Mucosa of gallbladder (tissue), 1 donor: ENCODE results near the gene TMEM92. TPM values are rescaled to one million over a fixed set of nuclear protein-coding genes. Genes with fewer than 3 reads are reported as not detected.
"Not testable (repeated sequence)": the region's sequence is repeated elsewhere in the genome, so short reads cannot be mapped to it uniquely, and the experiment has no call there.

Experiments used
- DNase-seq: peaks from one replicate; pipeline ENCODE4 v3.0.0-alpha.2; 2020; ENCODE audit warnings: low spot score
- total RNA-seq: library from RNA; stranded (reverse); gene quantifications from one replicate; pipeline ENCODE4 v1.2.1, GENCODE V29; 2021
- donor health status: DM: no; HTN: no; CAD: no.

TMEM92 gene
- total RNA-seq, 1 donor from 2014 or later, result 27.2 TPM

GRCh38 chr17:50262001-50262794, 12.1 kb upstream of the TMEM92 start:
- DNase-seq, result no peak

- no peak for DNase-seq
These were observed 10.7 kb upstream of the TMEM92 start for GRCh38 chr17:50263331-50264262.

DNA sequence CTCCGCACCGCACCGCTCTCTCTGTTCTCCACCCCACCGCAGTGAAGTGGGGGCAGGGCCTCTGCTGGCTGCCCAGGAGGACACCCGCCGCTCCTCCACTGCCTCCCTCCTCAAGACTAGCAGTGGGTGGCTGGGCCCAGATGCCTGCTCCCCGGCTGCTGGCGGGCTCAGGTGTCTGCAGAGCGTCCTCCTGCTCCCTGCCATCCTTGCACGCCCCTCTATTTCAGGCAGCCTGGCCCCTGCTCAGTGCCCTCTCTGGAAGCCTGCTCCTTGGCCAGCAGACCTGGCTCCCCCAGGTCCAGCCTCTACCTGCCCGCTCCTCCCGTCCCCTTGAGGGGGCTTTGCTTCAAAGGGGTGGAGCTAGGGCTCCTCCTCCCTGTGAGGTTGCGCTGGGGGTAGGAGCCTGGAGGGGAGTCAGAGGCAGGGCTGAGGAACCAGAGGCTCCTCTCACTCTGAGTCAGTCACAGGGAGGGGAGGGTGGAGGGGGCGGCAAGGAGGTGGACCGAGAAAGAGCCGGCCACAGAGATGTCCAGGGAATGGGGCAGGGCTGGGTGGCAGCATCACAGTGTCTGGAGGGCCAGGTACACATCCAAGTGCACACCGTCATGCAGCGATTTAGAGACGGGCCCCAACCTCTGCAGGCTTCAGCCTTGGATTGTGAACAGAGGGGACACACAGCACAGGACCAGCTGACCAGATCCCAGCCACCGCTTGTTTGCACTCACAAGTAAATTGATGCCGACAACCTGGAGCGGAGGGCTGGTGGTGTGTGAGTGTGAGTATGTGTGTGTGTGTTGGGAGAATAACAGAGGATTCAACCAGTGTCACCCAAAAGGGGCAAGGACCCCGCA, 9.8 kb upstream of the TMEM92 start:
- DNase-seq, result no peak

- no peak for DNase-seq
These were observed 9.1 kb upstream of the TMEM92 start for GRCh38 chr17:50265212-50265611.

DNA sequence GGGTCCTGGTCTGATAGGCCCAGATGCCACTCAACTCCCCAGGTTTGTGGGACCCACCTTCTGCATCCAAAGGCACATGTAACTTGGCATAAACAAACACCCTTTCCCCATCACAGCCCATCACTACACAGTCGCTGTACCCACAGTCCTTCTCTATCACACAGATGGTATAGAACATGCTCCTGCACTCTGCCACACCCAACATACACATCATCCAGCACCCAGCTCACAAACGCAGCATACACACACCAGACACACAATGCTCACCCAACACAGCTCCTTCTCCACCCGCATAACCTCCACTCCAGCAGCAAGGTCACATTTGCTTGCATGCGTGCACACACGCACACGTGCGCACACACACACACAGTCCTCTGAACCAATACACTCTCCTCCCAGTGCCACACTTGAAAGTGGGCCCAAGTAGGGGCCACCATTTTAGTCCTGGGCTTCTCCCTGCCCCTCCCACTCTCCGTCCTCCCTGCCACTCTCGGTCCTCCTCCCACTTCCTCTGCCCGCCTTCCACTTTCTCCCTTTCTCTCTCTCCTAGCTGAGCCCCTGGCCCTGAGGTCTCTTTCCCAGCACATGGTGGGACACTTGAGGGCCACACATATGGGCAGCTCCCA, 8.5 kb upstream of the TMEM92 start:
- no peak for DNase-seq

GRCh38 chr17:50266384-50267073, 7.7 kb upstream of the TMEM92 start:
- DNase-seq, result no peak

- no peak for DNase-seq
These were observed 7.0 kb upstream of the TMEM92 start for GRCh38 chr17:50267074-50267841.

DNA sequence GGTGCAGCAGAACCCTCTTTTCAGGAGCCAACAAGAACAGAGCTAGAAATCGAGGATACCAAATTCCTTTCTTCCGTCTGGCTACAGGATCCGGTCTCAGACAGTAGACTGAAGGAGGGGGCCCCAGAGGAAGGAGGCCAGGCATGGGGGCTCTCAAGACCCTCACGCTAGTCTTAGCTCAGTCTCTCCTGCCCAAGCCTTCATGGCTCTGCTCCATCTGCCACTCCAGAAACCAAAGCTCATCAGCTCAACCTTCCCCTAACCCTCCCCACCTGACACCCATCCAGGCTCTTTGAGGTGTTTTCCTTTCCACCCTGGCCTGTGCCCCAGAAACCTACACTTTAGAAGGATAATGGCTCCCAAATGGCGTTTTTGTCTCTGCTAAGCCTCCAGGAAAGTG, 6.2 kb upstream of the TMEM92 start:
- no peak for DNase-seq

DNA sequence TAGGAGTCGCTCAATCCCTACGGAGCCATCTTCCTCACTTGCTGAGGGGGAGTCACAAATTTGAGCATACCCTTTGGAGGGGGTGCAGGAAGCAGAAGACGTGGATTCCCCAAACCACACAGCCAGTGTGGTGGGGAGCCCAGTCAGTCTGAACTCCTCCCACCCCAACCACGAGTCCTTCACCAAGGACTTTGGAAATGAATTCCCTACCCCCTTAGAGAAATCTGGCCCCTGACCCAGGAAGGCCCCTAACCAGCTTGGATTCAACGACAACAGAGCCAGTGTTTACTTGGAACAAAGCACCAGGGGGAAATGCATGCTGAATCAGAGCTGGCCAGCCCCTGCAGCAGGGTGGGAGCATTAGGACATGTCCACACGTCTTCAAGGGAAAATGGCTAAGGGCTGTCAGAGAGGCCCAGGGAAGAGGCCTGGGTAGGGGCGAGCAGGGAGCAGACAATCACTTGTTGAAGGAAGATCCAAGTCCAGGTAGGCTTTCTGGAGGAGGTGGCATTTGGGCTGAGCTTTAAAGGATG, 5.5 kb upstream of the TMEM92 start:
- DNase-seq, result no peak

DNA sequence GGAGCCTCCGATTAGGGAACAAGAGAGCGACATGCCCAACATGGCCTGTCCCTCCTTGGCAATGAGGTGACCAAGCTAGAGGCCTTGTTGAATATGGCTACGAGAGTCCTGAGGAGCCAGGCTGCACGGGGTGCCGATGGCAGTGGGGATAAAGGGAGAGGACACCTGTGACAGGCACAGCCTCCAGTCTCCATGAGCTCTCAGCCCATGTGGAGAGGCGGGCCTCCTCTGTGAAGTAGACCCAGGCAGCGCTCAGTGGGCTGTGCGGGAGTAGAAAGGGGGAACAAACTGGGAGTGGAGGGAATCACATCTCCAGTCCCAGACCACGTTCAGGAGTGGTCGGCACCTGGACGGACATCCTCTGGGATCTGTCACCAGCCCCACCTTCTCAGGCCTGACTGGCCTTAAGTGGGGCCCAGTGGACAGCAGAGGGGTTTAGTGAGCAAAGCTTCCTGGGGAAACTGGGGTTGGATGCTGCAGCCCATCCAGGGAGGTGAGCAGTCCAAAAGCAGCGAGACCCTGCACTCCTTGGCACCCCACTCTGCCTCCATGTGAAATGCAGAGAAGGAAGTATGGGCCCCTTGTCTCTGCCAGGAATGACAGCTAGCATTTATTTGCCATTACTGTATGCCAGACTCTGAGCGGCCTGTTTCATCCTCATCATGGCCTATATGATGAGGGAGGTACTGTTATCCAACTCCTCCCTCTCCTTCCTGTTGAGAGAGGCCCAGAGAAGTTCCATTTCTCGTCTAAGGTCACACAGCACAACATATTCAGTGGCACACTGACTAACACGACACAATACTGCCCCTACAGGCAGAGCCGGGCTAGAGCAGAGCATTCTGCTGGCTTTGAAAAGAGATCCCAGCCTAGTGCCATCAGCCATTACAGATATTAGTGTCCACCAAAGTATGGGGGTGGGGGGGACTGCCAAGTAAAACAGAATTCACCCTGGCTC, 4.5 kb upstream of the TMEM92 start:
- DNase-seq, result peak; percentile 73

DNA sequence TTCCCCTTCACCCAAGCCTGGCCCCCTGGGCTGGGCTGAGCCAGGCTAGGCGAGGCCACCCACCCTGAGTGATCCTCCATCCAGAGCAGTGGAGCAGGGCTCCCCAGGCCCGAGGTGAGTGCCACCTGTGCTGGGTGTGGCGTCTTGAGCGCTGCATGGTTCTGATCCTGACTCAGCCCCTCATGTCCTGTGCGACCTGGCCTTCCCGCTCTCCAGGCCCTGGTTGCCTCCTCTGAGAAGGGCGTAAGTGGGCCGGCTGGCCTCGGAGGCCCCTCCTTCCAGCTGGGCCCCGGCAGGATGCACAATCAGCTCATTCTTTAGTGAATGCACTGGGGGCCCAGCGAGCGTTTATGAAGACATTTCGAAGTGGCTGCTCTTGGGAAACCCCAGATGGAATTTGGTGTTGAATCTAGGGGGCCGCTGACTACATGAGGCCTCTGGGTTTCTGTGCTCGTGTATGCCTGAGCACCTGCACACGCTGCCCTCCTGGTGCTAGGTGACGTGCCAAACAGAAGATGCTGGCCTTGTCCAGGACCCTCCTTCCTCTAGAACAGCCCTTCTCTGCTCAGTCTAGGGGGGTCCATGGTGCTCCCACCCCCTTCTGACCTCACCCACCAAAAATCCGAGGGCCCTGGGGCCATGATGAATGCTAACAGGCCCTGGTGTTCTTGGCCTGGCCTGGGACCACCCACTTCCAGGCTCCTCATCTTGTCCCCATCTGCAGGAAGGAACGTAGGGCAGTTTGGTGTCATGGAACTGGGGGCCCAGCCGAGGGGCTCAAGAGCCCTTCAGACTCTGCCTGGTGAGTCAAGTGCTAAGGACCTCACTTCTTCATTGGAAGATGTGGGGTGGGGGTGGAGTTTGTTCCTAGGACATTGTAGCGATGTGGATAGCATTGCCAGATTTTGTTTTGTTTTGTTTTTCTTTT, 3.6 kb upstream of the TMEM92 start:
- no peak for DNase-seq

GRCh38 chr17:50271363-50271750, 2.9 kb upstream of the TMEM92 start:
- DNase-seq, result not testable (repeated sequence)

- DNase-seq, result no peak
These were observed 2.0 kb upstream of the TMEM92 start for GRCh38 chr17:50272246-50272645.

- no peak for DNase-seq
These were observed 1.3 kb upstream of the TMEM92 start for GRCh38 chr17:50272711-50273653.

GRCh38 chr17:50273654-50274040, 619 bp upstream of the TMEM92 start:
- no peak for DNase-seq

DNA sequence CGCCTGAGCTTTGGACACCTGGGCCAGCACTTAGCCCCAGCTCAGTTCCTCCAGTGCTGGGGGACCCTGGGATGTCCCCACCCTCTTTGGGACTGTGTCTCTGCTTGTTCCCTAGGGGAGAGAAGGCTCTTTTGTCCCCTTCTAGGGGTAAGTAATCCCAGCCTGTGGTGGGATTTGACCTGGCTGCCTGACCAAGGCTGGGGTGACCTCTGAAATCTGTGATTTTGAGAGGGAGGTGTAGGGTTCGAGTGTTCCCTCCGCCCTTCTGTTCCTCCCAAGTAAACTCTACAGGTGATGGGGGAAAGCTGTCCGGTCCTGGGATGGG, 593 bp downstream of the TMEM92 start:
- DNase-seq, result no peak

DNA sequence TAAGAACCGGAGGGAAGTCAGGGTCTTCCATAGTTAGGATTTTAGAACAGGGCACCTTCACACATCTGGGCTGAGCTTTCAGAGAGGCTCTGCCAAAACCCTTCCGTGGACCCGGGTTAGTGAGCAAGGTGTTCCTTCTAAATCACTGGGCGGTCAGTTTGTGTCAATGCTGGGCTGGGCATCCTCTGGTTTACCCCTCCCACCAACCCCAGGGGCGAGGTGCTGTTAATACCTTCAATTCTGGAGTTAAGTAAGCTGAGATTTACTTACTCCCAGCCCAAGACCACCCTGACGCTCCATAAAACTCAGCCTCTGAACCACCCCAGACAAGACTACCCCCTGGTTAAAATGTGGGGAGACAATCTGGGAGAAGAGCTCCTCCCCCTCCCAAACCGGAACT, 1.0 kb downstream of the TMEM92 start:
- DNase-seq, result no peak
